Measurements from ENCODE around the gene BLTP3A. TPM values are rescaled to one million over a fixed set of nuclear protein-coding genes. Genes with fewer than 3 reads are reported as not detected.
A peak's percentile ranks its signal among the peaks of the same experiment; 100 is the strongest.
"Not testable (repeated sequence)": the region's sequence is repeated elsewhere in the genome, so short reads cannot be mapped to it uniquely, and the experiment has no call there.

The BLTP3A gene
- total RNA-seq, 1 donor from 2014 or later, result 19.9 TPM

DNA sequence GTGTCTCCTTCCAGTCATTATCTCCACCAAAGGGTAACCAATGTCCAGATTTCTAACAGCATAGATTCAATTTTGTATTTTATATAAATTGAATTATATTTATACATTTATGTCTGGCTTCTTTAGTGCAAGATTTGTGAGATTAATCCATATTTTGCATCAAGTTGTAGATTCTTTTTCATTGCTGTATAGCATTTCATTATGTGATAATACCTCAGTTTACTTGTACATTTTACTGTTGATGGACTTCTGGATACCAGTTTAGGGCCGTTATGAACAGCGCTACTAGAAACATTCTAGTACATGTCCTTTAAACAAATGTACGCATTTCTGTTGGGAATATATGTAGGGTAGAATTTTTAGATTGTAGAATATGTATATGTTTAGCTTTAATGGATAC, 6.2 kb downstream of the BLTP3A start:
- H3K9me3 Mint-ChIP-seq, result no peaks in the 10 kb centered on the region
- no peak overlapping the region for H3K4me3 Mint-ChIP-seq
- no peaks in the 10 kb centered on the region for H3K27me3 Mint-ChIP-seq (ENCODE audit: low read depth)
- no peak overlapping the region for H3K27ac Mint-ChIP-seq (ENCODE audit: unreplicated experiment)
- peaks cover 30% of the 10 kb centered on the region for H3K4me1 Mint-ChIP-seq
- no peak for TF ChIP-seq CTCF (conservative IDR thresholded peaks at IDR 0.05)
- no peaks in the 10 kb centered on the region for H3K36me3 Mint-ChIP-seq (ENCODE audit: low read depth)
- DNase-seq (ENCODE audit: low read depth, low spot score), result no peak

- TF ChIP-seq CTCF (conservative IDR thresholded peaks at IDR 0.05), result no peak
- Mint-ChIP-seq H3K9me3 (no peaks in the 10 kb centered on the region), H3K36me3 (ENCODE audit: low read depth) (no peaks in the 10 kb centered on the region), H3K27ac (ENCODE audit: unreplicated experiment) (no peak overlapping the region), H3K4me3 (no peak overlapping the region), H3K4me1 (peaks cover 22% of the 10 kb centered on the region), H3K27me3 (ENCODE audit: low read depth) (no peaks in the 10 kb centered on the region)
- no peak for DNase-seq (ENCODE audit: low read depth, low spot score)
These were observed 7.7 kb downstream of the BLTP3A start for GRCh38 chr6:34799547-34799946.

DNA sequence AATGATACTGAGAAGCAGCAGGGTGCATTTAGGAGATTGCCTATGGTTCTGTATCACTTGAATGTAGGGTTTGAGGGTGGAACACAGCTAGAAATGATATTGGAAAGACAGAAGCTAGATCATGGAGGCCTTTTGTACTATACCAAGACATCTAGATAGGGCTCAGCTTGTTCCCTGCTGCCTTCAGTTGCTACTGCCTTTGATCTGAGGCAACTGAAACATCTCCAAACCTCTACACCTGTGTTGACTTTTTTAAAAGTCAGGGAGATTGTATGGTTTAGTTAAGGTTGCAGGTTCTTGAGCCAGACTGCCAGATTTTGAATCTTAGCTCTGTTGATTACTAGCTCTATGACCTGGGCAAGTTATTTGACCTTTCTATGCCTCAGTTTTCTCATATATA, 12.7 kb downstream of the BLTP3A start:
- H3K36me3 Mint-ChIP-seq (ENCODE audit: low read depth), result no peaks in the 10 kb centered on the region

GRCh38 chr6:34805074-34805473, 13.2 kb downstream of the BLTP3A start:
- Mint-ChIP-seq H3K4me1 (peaks cover 15% of the 10 kb centered on the region), H3K27ac (ENCODE audit: unreplicated experiment) (peak overlapping the region; percentile 62)
- not testable (repeated sequence) for H3K27me3 Mint-ChIP-seq (ENCODE audit: low read depth); H3K9me3 Mint-ChIP-seq; H3K36me3 Mint-ChIP-seq (ENCODE audit: low read depth); H3K4me3 Mint-ChIP-seq; DNase-seq (ENCODE audit: low read depth, low spot score)

More for the DNA sequence above, 12.7 kb downstream of the BLTP3A start:
- no peaks in the 10 kb centered on the region for H3K27me3 Mint-ChIP-seq (ENCODE audit: low read depth)
- no peak overlapping the region for H3K4me3 Mint-ChIP-seq
- H3K4me1 Mint-ChIP-seq, result peaks cover 16% of the 10 kb centered on the region
- DNase-seq (ENCODE audit: low read depth, low spot score), result no peak
- H3K27ac Mint-ChIP-seq (ENCODE audit: unreplicated experiment), result no peak overlapping the region
- TF ChIP-seq CTCF (conservative IDR thresholded peaks at IDR 0.05), result no peak
- no peaks in the 10 kb centered on the region for H3K9me3 Mint-ChIP-seq

GRCh38 chr6:34806738-34807453, 15.0 kb downstream of the BLTP3A start:
- DNase-seq (ENCODE audit: low read depth, low spot score), result no peak
- no peaks in the 10 kb centered on the region for H3K9me3 Mint-ChIP-seq
- H3K27me3 Mint-ChIP-seq (ENCODE audit: low read depth), result no peaks in the 10 kb centered on the region
- H3K4me3 Mint-ChIP-seq, result no peak overlapping the region
- H3K4me1 Mint-ChIP-seq, result peaks cover under 1% of the 10 kb centered on the region
- no peak overlapping the region for H3K27ac Mint-ChIP-seq (ENCODE audit: unreplicated experiment)
- H3K36me3 Mint-ChIP-seq (ENCODE audit: low read depth), result no peaks in the 10 kb centered on the region
- no peak for TF ChIP-seq CTCF (conservative IDR thresholded peaks at IDR 0.05)

DNA sequence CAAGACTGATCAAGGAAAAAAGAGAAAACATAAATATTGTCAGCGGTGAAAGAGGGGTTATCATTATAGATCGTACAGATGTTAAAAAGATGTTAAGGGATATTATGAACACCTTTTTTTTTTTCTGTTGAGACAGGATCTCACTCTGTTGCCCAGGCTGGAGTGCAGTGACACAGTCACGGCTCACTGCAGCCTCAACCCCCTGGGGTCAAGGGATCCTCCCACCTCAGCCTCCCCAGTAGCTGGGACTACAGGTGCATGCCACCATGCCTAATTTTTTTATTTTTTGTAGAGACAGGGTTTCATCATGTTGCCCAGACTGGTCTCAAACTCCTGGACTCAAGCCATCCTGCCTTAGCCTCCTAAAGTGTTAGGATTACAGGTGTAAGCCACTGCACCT, 16.6 kb downstream of the BLTP3A start:
- H3K27me3 Mint-ChIP-seq (ENCODE audit: low read depth); H3K4me3 Mint-ChIP-seq; H3K36me3 Mint-ChIP-seq (ENCODE audit: low read depth); H3K27ac Mint-ChIP-seq (ENCODE audit: unreplicated experiment); H3K4me1 Mint-ChIP-seq; DNase-seq (ENCODE audit: low read depth, low spot score); H3K9me3 Mint-ChIP-seq: not testable (repeated sequence)

DNA sequence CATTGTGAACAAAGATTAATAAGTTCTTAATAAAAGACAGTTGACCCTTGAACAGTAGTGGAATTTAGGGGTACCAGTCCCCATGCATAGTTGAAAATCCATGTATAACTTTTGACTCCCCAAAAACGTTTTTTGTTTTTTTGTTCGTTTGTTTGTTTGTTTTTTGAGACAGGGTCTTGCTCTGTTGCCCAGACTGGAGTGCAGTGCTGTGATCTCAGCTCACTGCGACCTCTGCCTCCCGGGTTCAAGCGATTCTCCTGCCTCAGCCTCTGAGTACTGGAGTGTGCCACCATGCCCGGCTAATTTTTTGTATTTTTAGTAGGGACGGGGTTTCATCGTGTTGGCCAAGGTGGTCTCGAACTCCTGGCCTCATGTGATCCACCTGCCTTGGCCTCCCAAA, 17.5 kb downstream of the BLTP3A start:
- not testable (repeated sequence) for H3K4me1 Mint-ChIP-seq; H3K27ac Mint-ChIP-seq (ENCODE audit: unreplicated experiment); H3K9me3 Mint-ChIP-seq; H3K4me3 Mint-ChIP-seq; DNase-seq (ENCODE audit: low read depth, low spot score); H3K27me3 Mint-ChIP-seq (ENCODE audit: low read depth); H3K36me3 Mint-ChIP-seq (ENCODE audit: low read depth)
